HUES64 (cell line): ENCODE results near the gene PRDM1.

Experiments used
- H3K27ac ChIP-seq: 2 replicates; pipeline ENCODE4 v1.7.0; 2013; ENCODE audit warnings: low read depth, low read length, inconsistent platforms
- H3K27me3 ChIP-seq: 2 replicates; pipeline ENCODE4 v1.6.1; 2013; ENCODE audit warnings: mild to moderate bottlenecking, low read length; ENCODE audit not compliant: insufficient read depth
- H3K36me3 ChIP-seq: 2 replicates; pipeline ENCODE4 v1.6.1; 2013; ENCODE audit warnings: mild to moderate bottlenecking, low read length; ENCODE audit not compliant: insufficient read depth
- H3K4me1 ChIP-seq: 2 replicates; pipeline ENCODE4 v1.6.1; 2013; ENCODE audit warnings: mild to moderate bottlenecking, low read length, moderate library complexity; ENCODE audit not compliant: insufficient read depth
- H3K4me3 ChIP-seq: 2 replicates; pipeline ENCODE4 v1.5.1; 2013; ENCODE audit warnings: mild to moderate bottlenecking, low read length, moderate library complexity
- H3K9ac ChIP-seq: 2 replicates; pipeline ENCODE4 v1.6.1; 2013; ENCODE audit warnings: mild to moderate bottlenecking, low read depth, low read length
- H3K9me3 ChIP-seq: 2 replicates; pipeline ENCODE4 v1.6.1; 2013; ENCODE audit warnings: low read depth, low read length; ENCODE audit not compliant: insufficient read depth
- WGBS: fragments of 150-250, 120-280 bp; methylation state at CpG from one replicate; pipeline ENCODE4 v1.1.7; 2013; ENCODE audit warnings: missing lambda C conversion rate; 5-methylcytosine and 5-hydroxymethylcytosine counted together

PRDM1 gene

DNA sequence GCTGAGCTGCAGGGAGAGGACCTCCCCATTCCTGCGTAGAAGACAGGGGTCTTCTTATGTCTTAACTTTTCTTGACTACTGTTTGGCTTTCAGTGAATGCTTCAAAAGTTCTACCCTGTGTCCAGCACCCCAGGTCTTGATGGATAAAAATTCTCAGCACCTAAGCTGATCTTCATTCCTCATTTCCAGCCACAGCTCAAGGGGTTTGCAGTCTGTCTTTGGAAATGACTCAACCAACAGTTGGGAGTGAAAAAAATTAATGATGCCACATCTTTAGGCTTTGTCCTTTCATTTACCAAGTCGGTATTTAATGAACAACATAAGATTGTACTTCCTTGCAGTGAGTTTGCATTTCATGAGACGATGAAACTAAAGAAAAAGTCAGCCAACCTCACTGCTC, 40.3 kb downstream of the PRDM1 start:
- 95% methylated on average over 3 of the region's 3 CpGs for WGBS
- no peaks in the 10 kb centered on the region for H3K36me3 ChIP-seq
- no peaks in the 10 kb centered on the region for H3K27me3 ChIP-seq
- H3K4me1 ChIP-seq, result no peaks in the 10 kb centered on the region
- no peak overlapping the region for H3K27ac ChIP-seq
- no peaks in the 10 kb centered on the region for H3K9me3 ChIP-seq
- no peak overlapping the region for H3K4me3 ChIP-seq
- no peak overlapping the region for H3K9ac ChIP-seq

- no peak overlapping the region for H3K27ac ChIP-seq
- no peaks in the 10 kb centered on the region for H3K4me1 ChIP-seq
- H3K27me3 ChIP-seq, result no peaks in the 10 kb centered on the region
- WGBS, result 91% methylated on average over 9 of the region's 9 CpGs
- H3K36me3 ChIP-seq, result no peaks in the 10 kb centered on the region
- no peaks in the 10 kb centered on the region for H3K9me3 ChIP-seq
- no peak overlapping the region for H3K9ac ChIP-seq
- no peak overlapping the region for H3K4me3 ChIP-seq
These were observed 43.0 kb downstream of the PRDM1 start for GRCh38 chr6:106128981-106129781.

DNA sequence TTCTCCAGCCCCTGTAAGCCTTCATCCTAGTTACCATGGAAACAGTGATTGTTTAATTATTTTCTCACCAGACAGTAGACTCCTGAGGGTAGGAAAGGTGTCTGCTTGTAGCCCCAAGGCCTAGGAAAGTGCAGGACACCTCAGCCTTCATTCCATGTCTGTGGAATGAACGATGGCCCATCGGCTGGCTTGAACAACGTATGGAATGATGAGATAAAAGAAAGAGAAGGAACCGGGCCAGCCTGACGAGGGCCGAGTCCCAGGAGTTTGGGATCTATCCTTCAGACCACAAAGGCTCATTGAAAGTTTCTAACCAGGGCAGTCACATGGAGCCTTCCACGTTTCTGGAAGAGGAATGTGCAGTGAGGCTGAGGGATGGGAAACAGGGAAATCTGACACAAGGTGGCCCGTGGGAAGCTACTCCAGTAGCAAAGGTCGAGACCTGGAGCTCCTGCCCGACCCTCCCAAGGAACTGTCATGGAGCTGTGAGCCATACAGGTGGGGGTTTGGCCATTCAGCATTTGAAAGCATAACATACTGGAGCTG, 46.1 kb downstream of the PRDM1 start:
- H3K9ac ChIP-seq, result no peak overlapping the region
- no peaks in the 10 kb centered on the region for H3K36me3 ChIP-seq
- 95% methylated on average over 10 of the region's 10 CpGs for WGBS
- no peaks in the 10 kb centered on the region for H3K4me1 ChIP-seq
- H3K9me3 ChIP-seq, result no peaks in the 10 kb centered on the region
- H3K27me3 ChIP-seq, result no peaks in the 10 kb centered on the region
- no peak overlapping the region for H3K4me3 ChIP-seq
- H3K27ac ChIP-seq, result no peak overlapping the region

- H3K36me3 ChIP-seq, result no peaks in the 10 kb centered on the region
- H3K4me1 ChIP-seq, result no peaks in the 10 kb centered on the region
These were observed 46.9 kb downstream of the PRDM1 start for GRCh38 chr6:106133040-106133439.

GRCh38 chr6:106134087-106134770, 48.1 kb downstream of the PRDM1 start:
- Histone ChIP-seq H3K4me3 (no peak overlapping the region), H3K9ac (no peak overlapping the region)
- WGBS, result 88% methylated on average over 17 of the region's 17 CpGs

More at GRCh38 chr6:106133040-106133439, 46.9 kb downstream of the PRDM1 start:
- Histone ChIP-seq H3K27me3 (no peaks in the 10 kb centered on the region), H3K4me3 (no peak overlapping the region), H3K9me3 (no peaks in the 10 kb centered on the region), H3K27ac (no peak overlapping the region), H3K9ac (no peak overlapping the region)
- 83% methylated on average over 6 of the region's 6 CpGs for WGBS

GRCh38 chr6:106134906-106135634, 48.9 kb downstream of the PRDM1 start:
- H3K4me3 ChIP-seq, result no peak overlapping the region
- H3K9me3 ChIP-seq, result no peaks in the 10 kb centered on the region
- H3K27ac ChIP-seq, result no peak overlapping the region
- no peaks in the 10 kb centered on the region for H3K27me3 ChIP-seq
- H3K9ac ChIP-seq, result no peak overlapping the region
- no peaks in the 10 kb centered on the region for H3K36me3 ChIP-seq
- no peaks in the 10 kb centered on the region for H3K4me1 ChIP-seq
- 90% methylated on average over 18 of the region's 18 CpGs for WGBS

More at GRCh38 chr6:106134087-106134770, 48.1 kb downstream of the PRDM1 start:
- H3K27ac ChIP-seq, result no peak overlapping the region
- no peaks in the 10 kb centered on the region for H3K4me1 ChIP-seq
- H3K36me3 ChIP-seq, result no peaks in the 10 kb centered on the region
- H3K9me3 ChIP-seq, result no peaks in the 10 kb centered on the region
- H3K27me3 ChIP-seq, result no peaks in the 10 kb centered on the region

GRCh38 chr6:106135911-106136571, 49.9 kb downstream of the PRDM1 start:
- 97% methylated on average over 15 of the region's 16 CpGs for WGBS
- H3K4me3 ChIP-seq, result no peak overlapping the region

GRCh38 chr6:106136845-106137244, 50.7 kb downstream of the PRDM1 start:
- Histone ChIP-seq H3K4me3 (no peak overlapping the region), H3K27ac (no peak overlapping the region), H3K36me3 (no peaks in the 10 kb centered on the region), H3K4me1 (no peaks in the 10 kb centered on the region), H3K9ac (no peak overlapping the region), H3K9me3 (no peaks in the 10 kb centered on the region), H3K27me3 (no peaks in the 10 kb centered on the region)
- WGBS, result 98% methylated on average over 4 of the region's 5 CpGs

More at GRCh38 chr6:106135911-106136571, 49.9 kb downstream of the PRDM1 start:
- H3K36me3 ChIP-seq, result no peaks in the 10 kb centered on the region
- H3K27me3 ChIP-seq, result no peaks in the 10 kb centered on the region
- no peaks in the 10 kb centered on the region for H3K4me1 ChIP-seq
- H3K27ac ChIP-seq, result no peak overlapping the region
- no peaks in the 10 kb centered on the region for H3K9me3 ChIP-seq
- H3K9ac ChIP-seq, result no peak overlapping the region

DNA sequence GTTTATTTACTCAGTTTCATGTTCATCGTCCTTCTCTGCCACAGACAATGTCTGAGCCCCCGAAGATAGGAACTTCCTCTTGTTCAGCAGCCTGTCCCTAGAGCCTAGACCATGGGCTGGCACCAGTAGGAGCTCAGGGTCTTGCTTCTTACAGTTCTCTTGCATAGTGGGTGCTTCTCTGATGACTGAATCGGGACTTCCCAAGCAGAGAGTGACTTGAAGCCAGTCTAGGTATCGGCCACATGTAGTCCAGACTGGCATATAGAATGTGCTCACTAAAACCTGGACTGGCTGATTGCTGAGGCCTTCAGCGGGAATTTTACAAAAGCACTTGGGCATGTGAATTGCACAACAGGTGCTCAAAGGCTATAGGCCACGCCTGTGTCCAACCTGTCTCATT, 52.0 kb downstream of the PRDM1 start:
- Histone ChIP-seq H3K36me3 (no peaks in the 10 kb centered on the region), H3K27me3 (no peaks in the 10 kb centered on the region), H3K9me3 (no peaks in the 10 kb centered on the region), H3K4me3 (no peak overlapping the region), H3K27ac (no peak overlapping the region), H3K4me1 (no peaks in the 10 kb centered on the region), H3K9ac (no peak overlapping the region)
- WGBS, result 92% methylated on average over 6 of the region's 6 CpGs

- H3K36me3 ChIP-seq, result no peaks in the 10 kb centered on the region
- H3K4me1 ChIP-seq, result 0 out of 2 replicates have a peak, but pooled peaks cover 9% of the 10 kb centered on the region
- H3K4me3 ChIP-seq, result no peak overlapping the region
- no peak overlapping the region for H3K27ac ChIP-seq
- H3K9ac ChIP-seq, result no peak overlapping the region
- H3K27me3 ChIP-seq, result no peaks in the 10 kb centered on the region
- H3K9me3 ChIP-seq, result no peaks in the 10 kb centered on the region
- 87% methylated on average over 8 of the region's 9 CpGs for WGBS
These were observed 55.5 kb downstream of the PRDM1 start for GRCh38 chr6:106141441-106142237.
